Stimulated activated CD4-positive, alpha-beta T cell treated with anti-CD3 and anti-CD28 coated beads, Interleukin-12 subunit alpha, Interleukin-12 subunit beta, amount 100 ng/mL, for 4 hours (primary cell): ENCODE results near the gene FAM3B.

ENCODE experiments used
- DNase-seq: peaks from one replicate; pipeline ENCODE4 v3.0.0-alpha.2; 2020

FAM3B gene

DNA sequence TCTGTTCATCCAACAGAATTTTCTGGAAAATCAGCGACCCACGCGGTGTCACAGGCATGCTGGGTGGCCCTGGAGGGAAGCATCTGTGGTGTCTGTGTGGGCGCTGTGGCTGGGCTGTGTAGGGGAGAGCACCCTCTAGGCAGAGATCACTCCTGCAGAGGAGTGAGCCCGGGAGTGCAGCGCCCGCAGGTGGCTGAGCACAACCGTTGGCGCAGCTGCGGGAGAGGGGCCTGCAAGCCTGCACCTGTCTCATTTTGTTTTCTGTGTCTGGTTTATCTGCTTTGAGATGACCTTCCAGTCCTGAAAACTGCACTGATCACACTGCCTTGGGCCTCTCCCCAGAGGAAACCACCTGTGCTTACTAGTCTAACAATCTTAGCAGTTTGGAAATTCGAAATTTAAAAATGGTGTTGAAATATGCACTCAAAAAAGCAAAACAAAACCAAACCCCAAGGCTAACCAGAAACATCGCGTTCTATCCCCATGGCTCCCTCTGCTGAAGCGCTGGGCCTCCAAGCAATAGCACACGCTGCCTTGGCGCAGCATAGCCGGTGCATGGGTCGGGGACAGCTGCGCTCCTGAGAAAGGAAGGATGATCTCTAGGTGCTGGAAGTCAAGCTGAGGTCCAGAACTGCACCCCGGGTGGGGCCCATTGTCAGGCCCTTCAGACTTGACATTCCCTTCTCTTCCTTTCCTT is 4.8 kb downstream of the FAM3B start:
- no peak for DNase-seq

DNA sequence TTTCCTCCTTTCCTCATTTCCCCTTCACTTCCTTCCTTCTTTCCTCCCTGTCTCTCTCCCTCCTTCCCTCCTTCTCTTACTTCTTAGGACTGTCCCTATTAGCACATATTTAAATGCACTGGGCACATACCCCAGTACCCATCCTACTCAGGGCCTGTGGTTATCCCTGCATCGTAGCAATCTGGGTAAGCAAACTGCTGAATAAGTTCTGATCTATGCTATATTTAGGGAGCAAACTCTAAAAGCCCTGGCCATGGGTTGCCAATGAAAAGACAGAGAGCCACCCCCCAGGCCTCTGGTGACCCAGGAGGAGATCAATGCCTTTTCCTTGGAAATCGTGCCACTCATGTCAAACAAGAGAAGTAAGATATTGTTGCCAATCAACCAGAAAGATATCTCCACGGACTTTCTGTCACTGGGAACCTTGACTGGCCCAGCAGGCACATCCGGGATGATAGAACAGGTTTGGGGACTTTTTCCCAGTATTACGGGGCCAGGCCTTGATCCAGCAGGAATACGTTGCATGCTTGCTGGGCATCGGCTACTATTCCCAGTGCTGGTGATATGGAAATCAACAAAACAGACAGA is 5.4 kb downstream of the FAM3B start:
- no peak for DNase-seq

DNA sequence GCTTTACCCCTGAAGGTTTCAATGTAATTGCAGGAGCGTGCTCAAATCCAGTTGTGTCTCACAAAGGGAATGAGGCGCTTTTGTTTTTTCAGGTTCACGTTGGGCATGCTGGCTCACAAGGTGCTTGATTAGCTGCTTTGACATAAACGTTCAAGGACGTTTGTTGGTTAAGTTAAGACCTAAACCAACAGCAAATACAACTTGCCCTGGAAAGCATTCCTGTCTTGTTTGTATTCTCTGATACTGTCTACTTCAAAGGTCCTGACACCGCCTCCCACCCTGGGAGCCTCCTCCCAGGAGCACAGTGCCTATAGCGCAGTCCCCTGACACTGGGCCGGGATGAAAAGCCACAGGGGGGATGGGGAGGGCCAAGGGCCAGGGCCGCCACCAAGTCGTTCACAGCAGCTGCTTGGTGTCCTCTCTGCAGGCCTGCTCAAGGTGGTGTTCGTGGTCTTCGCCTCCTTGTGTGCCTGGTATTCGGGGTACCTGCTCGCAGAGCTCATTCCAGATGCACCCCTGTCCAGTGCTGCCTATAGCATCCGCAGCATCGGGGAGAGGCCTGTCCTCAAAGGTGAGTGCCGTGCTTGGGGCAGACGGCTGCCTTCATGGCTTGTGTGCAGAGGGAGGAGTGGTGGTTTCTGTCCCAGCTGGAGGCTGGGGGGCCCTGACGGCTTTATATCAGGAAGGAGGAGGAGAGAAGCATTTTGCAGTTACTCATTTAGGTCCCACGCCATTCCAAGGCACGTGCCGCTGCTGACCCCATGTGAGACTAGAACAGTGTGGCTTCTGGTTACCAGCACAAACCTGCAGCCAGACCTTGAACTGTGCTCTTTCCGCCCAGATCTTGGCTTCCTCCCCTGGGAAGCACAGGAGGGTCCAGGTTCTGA is 6.1 kb downstream of the FAM3B start:
- no peak for DNase-seq

DNA sequence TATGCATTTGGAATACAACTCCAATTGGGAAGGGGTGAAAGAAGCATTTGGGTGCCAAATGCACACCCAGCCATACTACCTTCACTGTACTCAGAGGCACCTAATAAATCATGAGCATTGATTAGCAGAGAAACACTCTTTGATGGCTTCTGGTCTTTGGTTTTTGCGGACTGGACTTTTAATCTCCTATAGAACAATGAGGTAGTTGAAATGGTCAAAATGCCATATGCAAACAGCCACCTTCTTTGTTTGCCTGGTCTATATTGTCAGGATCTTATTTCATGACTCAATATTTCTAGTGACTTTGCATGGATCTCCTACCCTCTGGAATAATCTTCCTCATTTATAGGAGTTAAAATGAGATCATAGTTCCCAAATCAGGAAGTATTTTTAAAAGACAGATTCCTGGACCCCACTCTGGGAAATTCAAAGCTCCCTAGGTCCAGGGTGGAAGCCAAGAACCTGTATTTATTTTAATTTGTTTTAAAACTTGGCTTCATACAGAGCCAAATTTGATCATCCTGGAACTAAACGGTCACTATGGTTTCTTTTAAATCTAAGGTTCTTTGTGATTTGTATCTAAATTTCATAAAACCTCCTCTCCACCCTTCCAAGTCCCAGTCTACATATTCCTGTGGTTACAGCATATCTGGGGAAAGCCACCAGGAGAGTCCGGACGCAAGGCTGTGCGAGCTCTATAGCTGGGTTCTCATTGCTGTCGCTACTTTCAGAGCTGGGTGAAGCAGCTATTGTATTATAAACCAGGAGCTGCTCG is 8.7 kb downstream of the FAM3B start:
- no peak for DNase-seq

DNA sequence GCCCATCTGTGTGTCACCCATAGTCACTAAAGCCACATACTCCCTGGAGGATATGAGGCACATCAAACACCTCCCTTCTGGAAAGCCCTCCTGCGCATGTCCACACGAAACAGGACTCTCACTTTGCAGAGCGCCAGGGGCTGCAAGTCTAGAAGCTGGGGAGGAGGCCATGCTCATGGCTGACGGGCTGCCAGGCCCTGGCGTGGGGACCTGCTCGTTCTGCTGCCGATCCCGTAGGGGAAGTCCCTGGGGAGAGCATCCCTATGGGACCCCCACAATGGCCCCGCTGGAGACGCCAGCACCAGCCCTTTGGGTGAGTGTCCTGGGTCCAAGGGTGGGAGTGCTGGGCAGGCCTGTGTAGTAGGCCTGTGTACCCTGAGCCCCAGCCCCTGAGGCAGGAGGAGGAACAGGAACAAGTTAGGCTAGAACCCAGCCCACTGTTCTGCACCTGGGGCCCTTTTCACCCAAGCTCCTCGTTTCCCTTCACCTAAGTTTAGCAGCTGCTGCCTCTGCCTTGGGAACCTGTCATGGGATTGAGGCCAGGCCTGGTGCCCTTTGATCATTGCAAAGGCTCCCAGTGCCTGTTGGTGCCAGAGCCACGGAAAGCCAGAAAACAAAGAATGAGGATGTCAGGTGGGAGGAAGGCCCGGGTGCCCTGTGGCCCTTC is 9.9 kb downstream of the FAM3B start:
- no peak for DNase-seq

DNA sequence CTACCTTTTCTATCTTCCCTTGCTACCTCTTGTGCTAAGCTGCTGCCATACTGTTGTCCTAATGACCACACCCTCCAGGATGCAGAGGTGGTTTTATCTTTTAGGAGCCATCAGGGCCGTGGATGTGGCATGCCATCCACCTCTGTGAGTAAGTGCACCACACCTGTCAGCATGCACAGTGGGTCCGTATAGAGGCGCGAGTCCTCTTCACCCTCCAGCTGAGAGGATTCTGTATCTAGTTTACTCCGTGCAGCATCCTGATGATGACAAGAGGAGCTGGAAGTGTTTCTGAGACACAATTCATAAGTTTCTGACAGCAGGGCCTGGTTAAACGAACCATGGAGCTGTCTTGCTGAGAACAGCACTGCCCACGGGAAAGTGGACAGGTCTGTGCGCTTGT is 11.2 kb downstream of the FAM3B start:
- no peak for DNase-seq

DNA sequence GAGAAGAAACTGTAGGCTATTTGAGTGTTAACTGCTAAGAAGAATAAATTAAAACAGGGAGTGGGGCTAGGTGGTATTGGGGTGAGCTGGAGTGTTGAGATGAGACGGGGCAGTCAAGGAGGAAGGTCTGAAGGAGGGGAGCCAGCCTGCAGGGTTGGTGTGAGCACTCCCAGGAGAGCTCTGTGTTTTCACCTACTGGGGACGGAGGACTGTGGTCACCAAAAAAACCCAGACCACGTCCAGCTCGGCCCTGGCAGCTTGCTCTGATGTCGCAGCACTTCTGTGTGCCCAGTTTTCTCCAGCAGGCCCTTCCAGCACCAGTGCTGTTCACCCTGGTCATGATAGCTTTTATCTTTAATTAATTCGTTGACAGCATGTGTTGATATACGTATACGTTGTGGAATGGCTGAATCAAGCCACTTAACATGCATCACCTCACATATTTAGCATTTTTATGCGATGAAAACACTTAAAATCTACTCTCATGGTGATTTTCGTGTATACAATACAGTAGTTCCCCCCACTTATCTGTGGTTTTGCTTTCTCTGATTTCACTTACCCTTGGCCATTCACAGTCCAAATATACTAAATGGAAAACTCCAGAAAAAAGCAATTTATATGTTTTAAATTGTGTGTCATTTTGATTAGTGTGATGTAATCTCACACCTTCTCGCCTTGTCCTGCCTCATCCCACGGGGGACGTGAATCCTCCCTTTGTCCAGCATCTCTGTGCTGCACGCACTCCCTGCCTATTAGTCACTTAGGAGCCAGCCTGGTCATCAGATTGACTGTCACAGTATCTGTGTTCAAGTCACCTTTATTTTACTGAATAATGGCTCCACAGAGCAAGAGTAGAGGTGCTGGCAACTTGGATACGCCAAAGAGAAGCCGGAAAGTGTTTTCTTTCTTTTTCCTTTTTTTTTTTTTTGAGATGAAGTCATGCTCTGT is 12.3 kb downstream of the FAM3B start:
- DNase-seq = no peak

DNA sequence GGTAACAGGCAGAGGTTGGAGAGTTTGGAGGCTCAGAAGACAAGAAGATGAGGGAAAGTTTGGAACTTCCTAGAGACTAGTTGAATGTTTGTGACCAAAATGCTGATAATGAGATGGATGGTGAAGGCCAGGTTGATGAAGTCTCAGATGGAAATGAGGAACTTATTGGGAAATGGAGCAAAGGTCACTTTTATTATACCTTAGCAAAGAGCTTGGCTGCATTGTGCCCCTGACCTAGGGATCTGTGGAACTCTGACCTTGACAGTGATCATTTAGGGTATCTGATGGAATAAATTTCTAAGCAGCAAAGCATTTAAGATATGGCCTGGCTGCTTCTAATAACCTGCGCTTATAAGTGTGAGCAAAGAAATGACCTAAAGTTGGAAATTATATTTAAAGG is 17.2 kb downstream of the FAM3B start:
- no peak for DNase-seq

DNA sequence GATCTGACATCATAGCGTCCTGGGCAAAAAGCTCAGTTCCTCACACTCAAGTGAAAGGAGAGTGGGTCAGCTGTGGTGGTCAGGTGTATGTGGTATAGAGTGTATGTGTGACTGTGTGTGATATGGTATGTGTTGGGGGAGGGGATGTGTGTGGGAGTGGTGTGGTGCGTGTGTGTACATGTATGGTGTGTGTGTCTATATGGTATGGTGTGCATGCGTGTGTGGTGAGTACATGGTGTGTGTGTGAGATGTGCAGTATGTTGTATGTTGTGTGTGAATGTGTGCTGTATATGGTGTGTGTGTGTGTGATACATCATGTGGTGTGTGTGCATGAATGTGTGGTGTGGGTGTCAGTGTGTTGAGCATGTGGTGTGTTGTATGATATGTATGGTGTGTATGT is 20.9 kb downstream of the FAM3B start:
- no peak for DNase-seq

DNA sequence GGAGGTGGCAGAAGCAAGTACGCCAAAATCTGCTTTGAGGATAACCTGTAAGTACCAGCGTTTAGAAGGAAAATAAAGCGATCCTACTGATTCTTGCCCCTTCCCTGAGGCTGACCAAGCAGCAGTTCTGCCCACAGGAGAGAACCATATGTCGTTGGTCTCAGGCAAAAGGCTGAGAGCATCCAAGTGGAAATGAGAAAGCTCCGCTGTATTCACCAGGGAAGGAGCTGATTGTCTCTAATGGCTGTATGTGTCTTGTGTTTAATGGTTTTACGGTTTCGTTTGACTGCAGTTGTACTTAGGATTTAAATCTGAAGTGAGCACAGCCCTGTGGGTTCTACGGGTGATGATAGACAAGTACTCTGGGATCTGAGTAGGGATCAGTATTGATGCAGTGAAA is 21.9 kb downstream of the FAM3B start:
- no peak for DNase-seq

DNA sequence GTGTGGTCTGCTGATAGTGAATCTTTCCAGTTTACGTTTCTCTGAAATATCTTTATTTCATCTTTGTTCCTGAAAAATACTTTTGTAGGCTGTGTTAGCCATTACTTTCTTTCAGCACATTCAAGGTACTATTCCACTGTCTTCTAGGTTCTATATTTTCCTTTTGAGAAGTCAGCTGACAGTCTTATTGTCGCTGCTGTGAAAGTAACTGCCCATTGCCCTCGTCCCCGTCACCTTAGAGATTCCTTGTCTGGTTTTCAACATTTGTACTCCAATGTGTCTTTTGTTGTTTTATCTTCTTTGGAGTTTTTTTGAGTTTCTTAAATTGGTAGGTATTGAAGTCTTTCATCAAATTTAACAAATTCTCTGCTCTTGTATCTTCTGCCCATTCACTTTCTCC is 25.4 kb downstream of the FAM3B start:
- no peak for DNase-seq

DNA sequence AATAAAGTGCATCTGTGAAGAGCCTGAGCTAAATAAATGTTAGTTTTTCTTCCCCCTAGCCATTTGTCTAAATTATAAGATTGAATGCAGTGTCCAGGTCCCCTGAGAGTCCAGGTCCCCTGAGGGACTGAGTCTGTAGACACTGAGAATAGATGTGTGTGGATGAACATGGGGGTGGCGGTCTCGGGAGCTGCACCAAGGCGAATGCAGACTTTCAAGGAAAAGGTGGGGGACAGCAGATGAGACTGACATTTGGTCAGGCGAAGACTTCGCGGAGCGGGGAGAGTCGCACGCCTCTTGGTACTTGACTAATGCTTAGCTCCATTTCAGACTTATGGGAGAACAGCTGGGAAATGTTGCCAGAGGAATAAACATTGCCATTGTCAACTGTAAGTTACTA is 27.5 kb downstream of the FAM3B start:
- no peak for DNase-seq

DNA sequence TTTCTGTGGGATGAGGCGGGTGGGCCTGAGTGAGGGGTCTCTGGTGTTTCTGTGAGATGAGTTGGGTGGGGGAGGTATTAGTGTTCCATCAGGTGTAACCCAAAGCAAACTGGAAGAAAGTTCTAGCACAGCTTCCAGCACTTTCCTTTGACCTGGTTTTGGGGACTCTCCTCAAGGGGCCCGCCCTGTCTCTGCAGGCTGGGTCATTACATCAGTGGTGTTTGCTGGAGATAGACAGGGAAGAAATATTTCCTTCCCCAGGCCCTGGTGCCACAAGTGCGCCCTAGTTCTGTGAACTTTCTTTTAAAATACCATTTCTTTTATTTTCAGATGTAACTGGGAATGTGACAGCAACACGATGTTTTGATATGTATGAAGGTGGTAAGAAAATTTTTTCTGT is 28.8 kb downstream of the FAM3B start:
- no peak for DNase-seq

DNA sequence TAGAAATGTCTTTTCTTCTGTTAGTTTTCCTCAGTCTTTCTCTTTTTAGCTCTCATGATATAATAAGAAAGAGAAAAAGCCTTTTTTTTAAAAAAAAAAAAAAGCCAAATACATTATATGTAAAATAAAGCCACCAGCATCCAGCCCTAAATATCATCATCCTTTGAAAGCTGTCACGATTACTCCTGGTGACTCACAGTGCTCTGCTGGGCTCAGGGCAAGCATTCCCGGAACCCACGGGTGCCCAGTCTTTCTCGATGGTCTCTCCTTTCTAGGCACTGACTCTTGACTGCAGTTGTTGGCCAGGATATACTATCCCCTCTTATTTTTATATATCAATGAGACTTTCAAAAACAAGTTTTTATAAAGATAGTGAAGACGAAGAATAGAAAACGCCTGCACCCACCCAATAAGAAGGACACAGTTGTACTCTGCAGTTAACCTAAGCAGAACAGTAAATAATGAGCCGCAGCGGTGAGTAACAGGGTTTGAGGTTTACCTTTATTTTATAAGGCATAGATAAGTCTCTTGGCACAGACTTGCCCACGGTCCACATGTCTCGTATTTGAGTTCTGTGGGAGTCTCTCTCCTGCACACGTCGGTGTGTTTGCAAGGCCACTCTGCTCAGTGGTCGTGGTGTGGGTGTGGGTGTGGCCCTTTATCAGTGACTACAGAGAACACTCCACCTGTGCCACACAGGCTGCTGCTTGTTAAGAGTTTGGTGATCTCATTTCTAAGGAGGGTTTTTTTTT is 29.5 kb downstream of the FAM3B start:
- DNase-seq = no peak

DNA sequence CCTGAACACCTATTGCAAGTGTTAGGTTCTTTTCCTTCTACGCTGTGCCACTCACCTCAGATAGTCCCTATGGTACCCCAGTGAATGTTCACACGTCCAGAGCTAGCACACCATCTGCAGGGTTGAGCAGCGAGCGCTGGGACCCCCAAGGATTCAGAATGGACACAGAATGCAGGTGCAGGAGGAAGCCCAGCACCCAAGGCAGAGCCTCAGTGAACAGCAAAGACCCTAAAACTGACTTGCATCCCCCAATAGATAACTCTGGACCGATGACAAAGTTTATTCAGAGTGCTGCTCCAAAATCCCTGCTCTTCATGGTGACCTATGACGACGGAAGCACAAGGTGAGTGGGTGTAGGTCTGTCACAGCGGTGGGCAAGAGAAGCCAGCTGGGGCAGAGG is 30.2 kb downstream of the FAM3B start:
- no peak for DNase-seq

DNA sequence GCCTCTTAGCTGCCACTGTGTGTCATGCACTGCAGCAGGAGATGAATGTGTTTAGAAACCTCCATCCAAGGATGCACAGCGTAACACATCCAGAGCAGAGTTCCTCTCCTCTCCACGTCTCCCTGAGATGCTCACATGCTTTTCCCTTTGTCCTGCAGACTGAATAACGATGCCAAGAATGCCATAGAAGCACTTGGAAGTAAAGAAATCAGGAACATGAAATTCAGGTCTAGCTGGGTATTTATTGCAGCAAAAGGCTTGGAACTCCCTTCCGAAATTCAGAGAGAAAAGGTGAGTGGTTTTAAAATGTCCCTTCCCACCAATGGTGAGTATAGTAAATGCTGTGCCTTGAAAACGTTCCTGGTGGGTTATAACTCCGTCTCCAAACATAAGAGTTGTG is 31.8 kb downstream of the FAM3B start:
- DNase-seq = no peak

DNA sequence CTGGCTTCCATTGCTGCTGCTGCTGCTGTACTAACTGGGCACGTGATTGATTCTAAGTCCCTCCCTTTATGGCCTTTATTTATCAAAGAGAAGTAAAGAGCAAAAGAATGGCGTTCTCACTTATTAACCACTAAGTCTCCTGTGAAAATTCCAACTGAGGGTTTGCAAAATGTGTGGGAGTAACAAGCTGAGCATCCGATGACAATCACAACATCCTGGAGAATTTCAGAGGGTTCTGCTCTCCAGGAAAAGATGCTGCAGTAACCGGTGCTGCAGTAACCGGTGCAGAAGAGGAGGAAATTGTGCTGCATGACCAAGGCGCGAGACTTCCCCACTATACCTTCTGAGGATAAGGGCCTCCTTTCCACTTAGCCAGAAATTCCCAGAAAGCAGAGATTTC is 32.5 kb downstream of the FAM3B start:
- DNase-seq = no peak

DNA sequence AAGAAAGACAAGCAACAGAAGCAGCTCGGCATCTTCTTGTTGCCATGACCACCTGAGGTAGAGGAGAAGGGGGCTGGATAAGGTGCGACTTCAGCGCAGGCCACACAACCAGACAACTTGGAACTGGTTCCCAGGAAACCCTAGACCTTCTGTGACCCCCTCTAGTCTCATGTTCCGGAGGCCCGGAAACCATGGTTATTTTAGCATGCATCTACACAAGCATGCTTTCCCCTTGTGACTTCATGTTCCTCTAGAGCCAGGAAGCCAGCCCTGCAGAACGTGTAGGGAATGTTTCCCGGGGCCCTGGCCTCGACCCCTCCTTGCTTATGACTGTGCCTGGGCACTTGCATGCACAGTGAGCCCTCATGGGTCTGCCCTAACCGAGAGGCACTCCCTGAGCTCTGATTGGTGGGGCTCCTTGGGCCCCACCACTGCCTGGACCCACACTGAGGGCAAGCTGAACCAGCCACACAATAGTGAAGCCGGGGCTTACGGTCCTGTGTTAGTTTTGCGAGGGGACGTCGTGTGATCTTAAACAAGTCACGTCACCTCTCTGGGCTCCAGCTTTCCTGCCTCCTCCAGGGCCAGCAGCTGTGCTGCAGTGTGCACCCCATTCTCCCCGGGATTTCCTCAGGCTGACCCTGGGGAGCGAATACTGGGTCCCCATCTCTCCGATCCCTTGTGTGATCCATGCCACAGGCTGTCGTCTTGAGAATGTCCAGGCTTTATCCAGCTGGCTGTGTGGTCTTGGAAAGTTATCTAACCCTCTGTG is 33.2 kb downstream of the FAM3B start:
- DNase-seq = no peak

DNA sequence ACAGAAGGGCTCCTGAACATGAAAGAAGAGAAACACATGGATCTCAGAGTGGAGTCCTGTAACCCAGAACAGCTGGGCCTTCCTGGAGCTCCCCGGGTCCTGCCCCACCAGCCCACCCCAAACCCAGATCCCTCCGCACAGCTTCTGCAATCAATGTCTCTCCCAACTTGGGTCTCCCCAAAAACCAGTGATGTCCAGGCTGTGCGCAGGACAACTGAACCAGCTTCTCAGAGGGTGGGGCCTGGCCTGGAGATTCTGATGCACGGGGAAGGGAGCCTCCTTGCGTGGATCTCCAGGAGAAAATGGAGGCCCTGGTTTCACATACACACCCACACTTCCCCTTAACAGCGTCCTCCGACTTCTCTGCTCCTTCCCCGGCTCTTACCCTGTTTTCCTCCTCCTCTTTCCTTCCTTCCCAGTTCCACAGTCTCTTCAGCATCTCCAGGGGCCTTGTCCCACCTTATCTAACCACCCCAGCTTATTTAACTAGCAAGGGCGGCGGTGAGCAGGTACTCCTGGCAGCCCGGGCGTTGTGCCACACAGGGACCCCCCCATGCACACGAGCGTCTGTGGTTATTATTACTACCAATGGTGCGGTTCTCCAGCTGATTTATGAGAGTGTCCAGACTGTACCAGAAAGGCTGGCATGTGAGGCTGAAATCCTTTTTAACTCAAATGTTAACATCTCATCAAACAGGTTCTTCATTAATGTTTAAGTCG is 34.0 kb downstream of the FAM3B start:
- DNase-seq = no peak
